MG63 (cell line): ENCODE measurements around the gene IFNGR2. TPM values are rescaled to one million over a fixed set of nuclear protein-coding genes. Genes with fewer than 3 reads are reported as not detected.
"Not testable (repeated sequence)": the region's sequence is repeated elsewhere in the genome, so short reads cannot be mapped to it uniquely, and the experiment has no call there.

Experiments used
- DNase-seq: peaks from one replicate; pipeline ENCODE4 v3.0.0-alpha.2; 2020
- H3K27me3 ChIP-seq: fragments of 250-450 bp; sonication (Bioruptor Pico); 2 replicates; pipeline ENCODE4 v1.5.1; 2020; ENCODE audit warnings: mild to moderate bottlenecking, moderate library complexity
- H3K36me3 ChIP-seq: fragments of 250-450 bp; sonication (Bioruptor Pico); 2 replicates; pipeline ENCODE4 v1.5.1; 2020; ENCODE audit warnings: mild to moderate bottlenecking, moderate library complexity
- H3K4me3 ChIP-seq: fragments of 250-450 bp; sonication (Bioruptor Pico); 2 replicates; pipeline ENCODE4 v1.5.1; 2020; ENCODE audit warnings: mild to moderate bottlenecking, moderate library complexity
- H3K9me3 ChIP-seq: fragments of 250-450 bp; sonication (Bioruptor Pico); 2 replicates; pipeline ENCODE4 v1.5.1; 2020; ENCODE audit warnings: mild to moderate bottlenecking, moderate library complexity
- total RNA-seq: library from RNA; depleted of rRNA; stranded (reverse); fragments of >200 nt; shearing (Covaris generic); gene quantifications from 2 replicates; pipeline ENCODE4 v1.2.3, GENCODE V29; 2014; ENCODE audit warnings: low replicate concordance

IFNGR2 gene
- total RNA-seq, 1 experiment from 2014 or later = 63.6 TPM

GRCh38 chr21:33444499-33444898 lies 41.3 kb downstream of the IFNGR2 start:
- Histone ChIP-seq H3K9me3 (no peaks in the 10 kb centered on the region), H3K36me3 (no peaks in the 10 kb centered on the region), H3K27me3 (no peaks in the 10 kb centered on the region), H3K4me3 (no peak overlapping the region)
- no peak for DNase-seq

GRCh38 chr21:33446620-33447019 lies 43.4 kb downstream of the IFNGR2 start:
- not testable (repeated sequence) for DNase-seq, H3K27me3 ChIP-seq, H3K9me3 ChIP-seq

GRCh38 chr21:33449616-33450015 lies 46.4 kb downstream of the IFNGR2 start:
- no peak overlapping the region for H3K4me3 ChIP-seq
- H3K27me3 ChIP-seq = no peaks in the 10 kb centered on the region
- H3K36me3 ChIP-seq = no peaks in the 10 kb centered on the region; the same call in 1 of the 2 replicates
- no peaks in the 10 kb centered on the region for H3K9me3 ChIP-seq
- no peak for DNase-seq

More at GRCh38 chr21:33446620-33447019, 43.4 kb downstream of the IFNGR2 start:
- not testable (repeated sequence) for H3K4me3 ChIP-seq, H3K36me3 ChIP-seq

GRCh38 chr21:33451634-33452071 lies 48.4 kb downstream of the IFNGR2 start:
- Histone ChIP-seq H3K9me3 (no peaks in the 10 kb centered on the region), H3K4me3 (no peak overlapping the region), H3K27me3 (no peaks in the 10 kb centered on the region), H3K36me3 (no peaks in the 10 kb centered on the region; the same call in 1 of the 2 replicates)
- no peak for DNase-seq

GRCh38 chr21:33452362-33452761 lies 49.1 kb downstream of the IFNGR2 start:
- Histone ChIP-seq H3K36me3 (no peaks in the 10 kb centered on the region; the same call in 1 of the 2 replicates), H3K9me3 (no peaks in the 10 kb centered on the region), H3K4me3 (no peak overlapping the region), H3K27me3 (no peaks in the 10 kb centered on the region)
- DNase-seq = no peak

- no peak for DNase-seq
- Histone ChIP-seq H3K4me3 (no peak overlapping the region), H3K9me3 (no peaks in the 10 kb centered on the region), H3K27me3 (no peaks in the 10 kb centered on the region), H3K36me3 (no peaks in the 10 kb centered on the region; the same call in 1 of the 2 replicates)
These were observed 52.7 kb downstream of the IFNGR2 start for GRCh38 chr21:33455686-33456446.

- no peaks in the 10 kb centered on the region for H3K9me3 ChIP-seq
- no peak for DNase-seq
- H3K36me3 ChIP-seq = no peaks in the 10 kb centered on the region
- no peak overlapping the region for H3K4me3 ChIP-seq
- H3K27me3 ChIP-seq = no peaks in the 10 kb centered on the region
These were observed 55.6 kb downstream of the IFNGR2 start for GRCh38 chr21:33458861-33459260.

- Histone ChIP-seq H3K9me3 (no peaks in the 10 kb centered on the region), H3K4me3 (no peak overlapping the region), H3K27me3 (no peaks in the 10 kb centered on the region), H3K36me3 (no peaks in the 10 kb centered on the region)
- no peak for DNase-seq
These were observed 58.5 kb downstream of the IFNGR2 start for GRCh38 chr21:33461538-33462250.

- not testable (repeated sequence) for DNase-seq, H3K36me3 ChIP-seq, H3K9me3 ChIP-seq, H3K27me3 ChIP-seq, H3K4me3 ChIP-seq
These were observed 66.0 kb downstream of the IFNGR2 start for GRCh38 chr21:33469183-33469582.

- H3K9me3 ChIP-seq = peaks cover 2% of the 10 kb centered on the region; the same call in 1 of the 2 replicates
- no peaks in the 10 kb centered on the region for H3K36me3 ChIP-seq
- no peaks in the 10 kb centered on the region for H3K27me3 ChIP-seq
- DNase-seq = no peak
- H3K4me3 ChIP-seq = no peak overlapping the region
These were observed 67.5 kb downstream of the IFNGR2 start for GRCh38 chr21:33470701-33471100.

GRCh38 chr21:33473344-33473743 lies 70.1 kb downstream of the IFNGR2 start:
- H3K36me3 ChIP-seq = no peaks in the 10 kb centered on the region
- no peak overlapping the region for H3K4me3 ChIP-seq
- no peak for DNase-seq
- peaks cover 2% of the 10 kb centered on the region; the same call in 1 of the 2 replicates for H3K9me3 ChIP-seq
- H3K27me3 ChIP-seq = no peaks in the 10 kb centered on the region

- Histone ChIP-seq H3K9me3 (peaks cover 2% of the 10 kb centered on the region; the same call in 1 of the 2 replicates), H3K4me3 (no peak overlapping the region), H3K27me3 (no peaks in the 10 kb centered on the region), H3K36me3 (no peaks in the 10 kb centered on the region)
- no peak for DNase-seq
These were observed 73.9 kb downstream of the IFNGR2 start for GRCh38 chr21:33477066-33477465.

GRCh38 chr21:33478182-33478581 lies 75.0 kb downstream of the IFNGR2 start:
- no peaks in the 10 kb centered on the region for H3K36me3 ChIP-seq
- H3K9me3 ChIP-seq = 0 out of 2 replicates have a peak, but pooled peaks cover 2% of the 10 kb centered on the region
- no peak for DNase-seq
- no peaks in the 10 kb centered on the region for H3K27me3 ChIP-seq
- H3K4me3 ChIP-seq = peak overlapping the region; percentile 77

GRCh38 chr21:33478935-33479678 lies 75.9 kb downstream of the IFNGR2 start:
- peak; percentile 22 for DNase-seq
- Histone ChIP-seq H3K27me3 (no peaks in the 10 kb centered on the region), H3K9me3 (no peaks in the 10 kb centered on the region), H3K4me3 (peak overlapping the region; percentile 77), H3K36me3 (no peaks in the 10 kb centered on the region)

GRCh38 chr21:33479679-33480480 lies 76.7 kb downstream of the IFNGR2 start, which contains the start of gene TMEM50B:
Gene TMEM50B (minus strand): TSS chr21:33479974. CDS start chr21:33468885, 11,089 bp downstream.
- H3K27me3 ChIP-seq = no peaks in the 10 kb centered on the region
- no peaks in the 10 kb centered on the region for H3K36me3 ChIP-seq
- DNase-seq = peak; percentile 96
- H3K9me3 ChIP-seq = no peaks in the 10 kb centered on the region
- peak within 1 kb of the TSS; percentile 77 for H3K4me3 ChIP-seq

GRCh38 chr21:33480481-33481103 lies 77.4 kb downstream of the IFNGR2 start:
- Histone ChIP-seq H3K27me3 (no peaks in the 10 kb centered on the region), H3K9me3 (no peaks in the 10 kb centered on the region), H3K4me3 (peak overlapping the region; percentile 77), H3K36me3 (no peaks in the 10 kb centered on the region)
- DNase-seq = no peak
